ENCODE data around the gene OR8D2. TPM values are rescaled to one million over a fixed set of nuclear protein-coding genes. Genes with fewer than 3 reads are reported as not detected.

OR8D2 gene
- total RNA-seq = not detected

GRCh38 chr11:124320097-124320496 lies at the start of gene OR8D2:
Gene OR8D2 (minus strand): TSS chr11:124320197. CDS start chr11:124320197, 0 bp downstream.

GRCh38 chr11:124313849-124314248 lies 6.1 kb downstream of the OR8D2 start, which contains the start of gene OR8D1:
Gene OR8D1 (minus strand): TSS chr11:124313949. CDS start chr11:124310766, 3,183 bp downstream.

Other genes starting within 250 kb of the OR8D2 start
- 4.1 TPM for gene VWA5A, start 204.7 kb downstream of the OR8D2 start, total RNA-seq
- gene OR10D3, start 136.9 kb downstream of the OR8D2 start, total RNA-seq = not detected
- not detected for gene OR8G1, start 79.1 kb downstream of the OR8D2 start, total RNA-seq
- gene OR8G5, start 63.8 kb downstream of the OR8D2 start, total RNA-seq = not detected
- gene OR8D1, start 6.2 kb downstream of the OR8D2 start, total RNA-seq = not detected
- gene OR8B2, start 64.3 kb upstream of the OR8D2 start, total RNA-seq = not detected
- gene OR8B3, start 78.8 kb upstream of the OR8D2 start, total RNA-seq = not detected
- not detected for gene OR8B4, start 104.7 kb upstream of the OR8D2 start, total RNA-seq
- gene OR8B8, start 125.5 kb upstream of the OR8D2 start, total RNA-seq = not detected
- not detected for gene OR8B12, start 223.5 kb upstream of the OR8D2 start, total RNA-seq
- gene OR8A1, start 249.8 kb upstream of the OR8D2 start, total RNA-seq = not detected